H9 (cell line): ENCODE measurements around the gene RBMS3. TPM values are rescaled to one million over a fixed set of nuclear protein-coding genes. Genes with fewer than 3 reads are reported as not detected.

Source experiments
- DNase-seq: peaks from one replicate; pipeline ENCODE4 v3.0.0-alpha.2; 2017
- H2AFZ ChIP-seq: one replicate; pipeline ENCODE4 v1.6.1; 2013; ENCODE audit warnings: mild to moderate bottlenecking, low read length, control low read depth, moderate library complexity
- H2AK5ac ChIP-seq: 2 replicates; pipeline ENCODE4 v1.6.1; 2013; ENCODE audit warnings: low read length, control low read depth, mixed read lengths; ENCODE audit not compliant: insufficient read length
- H2BK120ac ChIP-seq: one replicate; pipeline ENCODE4 v1.6.1; 2013; ENCODE audit warnings: low read depth, mild to moderate bottlenecking, low read length, control low read depth, inconsistent platforms; ENCODE audit not compliant: poor library complexity, severe bottlenecking
- H2BK12ac ChIP-seq: 2 replicates; pipeline ENCODE4 v1.6.1; 2013; ENCODE audit warnings: low read length, control low read depth, mixed read lengths, low read depth; ENCODE audit not compliant: insufficient read length
- H2BK15ac ChIP-seq: 2 replicates; pipeline ENCODE4 v1.6.1; 2013; ENCODE audit warnings: low read depth, low read length, control low read depth
- H2BK20ac ChIP-seq: one replicate; pipeline ENCODE4 v1.6.1; 2013; ENCODE audit warnings: low read depth, mild to moderate bottlenecking, low read length, control low read depth, inconsistent platforms; ENCODE audit not compliant: poor library complexity, severe bottlenecking
- H2BK5ac ChIP-seq: 2 replicates; pipeline ENCODE4 v1.6.1; 2013; ENCODE audit warnings: low read length, control low read depth, mixed read lengths; ENCODE audit not compliant: insufficient read length
- H3K14ac ChIP-seq: 2 replicates; pipeline ENCODE4 v1.6.1; 2013; ENCODE audit warnings: low read length, control low read depth; ENCODE audit not compliant: insufficient read depth
- H3K18ac ChIP-seq: 2 replicates; pipeline ENCODE4 v1.6.1; 2013; ENCODE audit warnings: low read depth, mild to moderate bottlenecking, mixed read lengths, low read length, control low read depth; ENCODE audit not compliant: insufficient read length
- H3K23ac ChIP-seq: 2 replicates; pipeline ENCODE4 v1.6.1; 2013; ENCODE audit warnings: low read length, control low read depth, mixed read lengths, low read depth; ENCODE audit not compliant: insufficient read length
- H3K23me2 ChIP-seq: 2 replicates; pipeline ENCODE4 v1.6.1; 2013; ENCODE audit warnings: low read depth, mild to moderate bottlenecking, mixed read lengths, low read length, control low read depth; ENCODE audit not compliant: insufficient read length, poor library complexity, severe bottlenecking
- H3K27ac ChIP-seq: 2 replicates; pipeline ENCODE4 v1.5.1; 2013; ENCODE audit warnings: low read length, control low read depth, mixed read lengths, low read depth; ENCODE audit not compliant: insufficient read length
- H3K27me3 ChIP-seq: 2 replicates; pipeline ENCODE4 v1.6.1; 2013; ENCODE audit warnings: low read length, control low read depth, inconsistent platforms; ENCODE audit not compliant: insufficient read depth
- H3K4ac ChIP-seq: 2 replicates; pipeline ENCODE4 v1.6.1; 2013; ENCODE audit warnings: low read depth, mild to moderate bottlenecking, control low read depth, inconsistent platforms, low read length, moderate library complexity
- H3K4me1 ChIP-seq: 2 replicates; pipeline ENCODE4 v1.6.1; 2013; ENCODE audit warnings: low read length, control low read depth, inconsistent platforms; ENCODE audit not compliant: insufficient read depth
- H3K4me2 ChIP-seq: 2 replicates; pipeline ENCODE4 v1.6.1; 2013; ENCODE audit warnings: low read length, control low read depth, mixed read lengths; ENCODE audit not compliant: insufficient read length, insufficient read depth
- H3K56ac ChIP-seq: 2 replicates; pipeline ENCODE4 v1.6.1; 2013; ENCODE audit warnings: low read depth, mild to moderate bottlenecking, mixed read lengths, low read length, control low read depth; ENCODE audit not compliant: insufficient read length
- H3K79me1 ChIP-seq: 2 replicates; pipeline ENCODE4 v1.6.1; 2013; ENCODE audit warnings: low read depth, mild to moderate bottlenecking, moderate library complexity, low read length, control low read depth, inconsistent platforms; ENCODE audit not compliant: insufficient read depth, poor library complexity, severe bottlenecking
- H3K79me2 ChIP-seq: 2 replicates; pipeline ENCODE4 v1.6.1; 2013; ENCODE audit warnings: low read length, control low read depth, inconsistent platforms; ENCODE audit not compliant: insufficient read depth
- H3K9ac ChIP-seq: 2 replicates; pipeline ENCODE4 v1.6.1; 2013; ENCODE audit warnings: low read length, control low read depth, mixed read lengths; ENCODE audit not compliant: insufficient read length; ENCODE audit errors: extremely low read depth
- H3K9me3 ChIP-seq: one replicate; pipeline ENCODE4 v1.6.1; 2013; ENCODE audit warnings: low read depth, low read length, inconsistent platforms; ENCODE audit not compliant: control insufficient read depth
- H3T11ph ChIP-seq: one replicate; pipeline ENCODE4 v1.6.1; 2013; ENCODE audit warnings: mild to moderate bottlenecking, low read length, control low read depth, inconsistent platforms
- H4K20me1 ChIP-seq: one replicate; pipeline ENCODE4 v1.6.1; 2013; ENCODE audit not compliant: control insufficient read depth, insufficient read length, insufficient read depth
- H4K5ac ChIP-seq: 2 replicates; pipeline ENCODE4 v1.6.1; 2013; ENCODE audit warnings: low read depth, mild to moderate bottlenecking, mixed read lengths, low read length, control low read depth; ENCODE audit not compliant: insufficient read length
- H4K8ac ChIP-seq: replicated peaks from 2 replicates; pipeline ENCODE4 v1.6.1; 2013; ENCODE audit warnings: low read length, control low read depth, mixed read lengths, low read depth; ENCODE audit not compliant: insufficient read length
- H4K91ac ChIP-seq: 2 replicates; pipeline ENCODE4 v1.6.1; 2013; ENCODE audit warnings: low read depth, mild to moderate bottlenecking, moderate library complexity, mixed read lengths, low read length, control low read depth; ENCODE audit not compliant: insufficient read length
- H3K27ac Mint-ChIP-seq, 3 experiments: 2 replicates in 2 of 3; 3 replicates in 1 of 3; pipeline ENCODE4 v1.8.0; 2020 to 2021; ENCODE audit warnings: mixed read lengths in 3 of 3, mild to moderate bottlenecking in 1 of 3, moderate library complexity in 1 of 3
- H3K27me3 Mint-ChIP-seq: 2 replicates; pipeline ENCODE4 v1.8.0; 2021; ENCODE audit warnings: low read depth, mild to moderate bottlenecking, moderate library complexity, mixed read lengths
- H3K36me3 Mint-ChIP-seq, 3 experiments: 2 replicates in 2 of 3; 3 replicates in 1 of 3; pipeline ENCODE4 v1.8.0; 2020 to 2021; ENCODE audit warnings: low read depth in 3 of 3, mixed read lengths in 3 of 3; ENCODE audit not compliant: insufficient read depth in 1 of 3
- H3K4me1 Mint-ChIP-seq, 2 experiments: 2 replicates each; pipeline ENCODE4 v1.8.0; 2020; ENCODE audit warnings: mixed read lengths in 2 of 2
- H3K4me3 Mint-ChIP-seq, 2 experiments: 2 replicates in 1 of 2; 3 replicates in 1 of 2; pipeline ENCODE4 v1.8.0; 2020 to 2021; ENCODE audit warnings: mild to moderate bottlenecking in 2 of 2, mixed read lengths in 2 of 2, moderate library complexity in 1 of 2
- H3K9me3 Mint-ChIP-seq, 2 experiments: 2 replicates in 1 of 2; 3 replicates in 1 of 2; pipeline ENCODE4 v1.8.0; 2020; ENCODE audit warnings: mild to moderate bottlenecking in 2 of 2, mixed read lengths in 2 of 2, moderate library complexity in 1 of 2
- CTCF ChIP-seq: fragments of 200-600 bp; sonication (generic); conservative IDR thresholded peaks from 3 replicates; pipeline ENCODE4 v1.8.0; 2021; ENCODE audit warnings: antibody characterized with exemption, mild to moderate bottlenecking
- WGBS: extraction: QIAGEN DNeasy Blood & Tissue Kit; methylation state at CpG from one replicate; pipeline ENCODE4 v1.1.7; 2013; ENCODE audit warnings: missing lambda C conversion rate, low lambda C conversion rate, mixed read lengths; ENCODE audit not compliant: insufficient read length; ENCODE audit errors: extremely low coverage; 5-methylcytosine and 5-hydroxymethylcytosine counted together
- total RNA-seq: library from RNA; stranded (reverse); gene quantifications from 2 replicates; pipeline ENCODE4 v1.2.1, GENCODE V29; 2021

RBMS3 gene
- total RNA-seq, 1 experiment from 2014 or later: 8.1 TPM

DNA sequence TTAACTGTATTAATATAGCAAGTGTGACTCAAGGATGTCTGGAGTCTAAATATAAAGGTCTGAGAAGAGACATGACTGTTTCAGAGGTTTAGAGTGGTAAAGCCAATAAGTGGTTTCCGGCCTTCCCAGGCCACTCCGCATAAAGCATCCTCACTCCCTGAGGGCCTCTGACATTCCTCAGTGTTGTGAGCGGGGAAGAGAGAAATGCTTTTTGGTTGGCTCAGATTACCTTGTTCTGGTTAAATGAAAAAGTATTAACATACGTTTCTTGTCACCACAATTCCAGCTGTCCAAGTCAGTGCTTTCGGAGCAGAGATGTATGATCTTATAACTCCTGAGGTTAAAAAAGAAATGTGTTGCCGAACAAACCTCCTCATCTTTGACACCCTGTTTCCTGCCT lies 103.8 kb downstream of the RBMS3 start:
- Mint-ChIP-seq H3K36me3 (peaks cover 0 to 7% (median 0%) of the 10 kb centered on the region in 3 experiments; a peak in 2 of 7 replicates), H3K9me3 (peaks cover 0 to 4% of the 10 kb centered on the region in 2 experiments; a peak in 1 of 5 replicates), H3K4me3 (no peak overlapping the region), H3K27ac (no peak overlapping the region), H3K27me3 (no peaks in the 10 kb centered on the region), H3K4me1 (peaks cover 2 to 17% of the 10 kb centered on the region in 2 experiments; a peak in 3 of 4 replicates)
- WGBS: no CpG with 5 or more reads among the region's 6 CpGs
- Histone ChIP-seq H3K9me3 (no peaks in the 10 kb centered on the region), H3K79me2 (no peaks in the 10 kb centered on the region), H3K23me2 (no peaks in the 10 kb centered on the region), H3K4me1 (no peaks in the 10 kb centered on the region; the same call in 1 of the 2 replicates), H3K79me1 (no peaks in the 10 kb centered on the region), H3K9ac (no peak overlapping the region), H3K27me3 (no peaks in the 10 kb centered on the region), H2BK120ac (no peak overlapping the region), H2AFZ (no peak overlapping the region), H3K4me2 (no peak overlapping the region), H3K14ac (no peak overlapping the region), H3K18ac (no peak overlapping the region), H3K56ac (no peak overlapping the region), H4K20me1 (no peaks in the 10 kb centered on the region), H4K5ac (no peak overlapping the region), H2BK15ac (no peak overlapping the region), H2BK20ac (no peak overlapping the region), H3T11ph (no peak overlapping the region), H2AK5ac (no peak overlapping the region), H2BK12ac (no peak overlapping the region), H3K4ac (no peak overlapping the region), H4K91ac (no peak overlapping the region), H4K8ac (no peak overlapping the region), H3K27ac (no peak overlapping the region), H3K23ac (no peak overlapping the region), H2BK5ac (no peak overlapping the region)
- no peak for DNase-seq
- TF ChIP-seq CTCF: no peak
